ENCODE results near the gene VPS52.
"Not testable (repeated sequence)": the region's sequence is repeated elsewhere in the genome, so short reads cannot be mapped to it uniquely, and the experiment has no call there.

The VPS52 gene

DNA sequence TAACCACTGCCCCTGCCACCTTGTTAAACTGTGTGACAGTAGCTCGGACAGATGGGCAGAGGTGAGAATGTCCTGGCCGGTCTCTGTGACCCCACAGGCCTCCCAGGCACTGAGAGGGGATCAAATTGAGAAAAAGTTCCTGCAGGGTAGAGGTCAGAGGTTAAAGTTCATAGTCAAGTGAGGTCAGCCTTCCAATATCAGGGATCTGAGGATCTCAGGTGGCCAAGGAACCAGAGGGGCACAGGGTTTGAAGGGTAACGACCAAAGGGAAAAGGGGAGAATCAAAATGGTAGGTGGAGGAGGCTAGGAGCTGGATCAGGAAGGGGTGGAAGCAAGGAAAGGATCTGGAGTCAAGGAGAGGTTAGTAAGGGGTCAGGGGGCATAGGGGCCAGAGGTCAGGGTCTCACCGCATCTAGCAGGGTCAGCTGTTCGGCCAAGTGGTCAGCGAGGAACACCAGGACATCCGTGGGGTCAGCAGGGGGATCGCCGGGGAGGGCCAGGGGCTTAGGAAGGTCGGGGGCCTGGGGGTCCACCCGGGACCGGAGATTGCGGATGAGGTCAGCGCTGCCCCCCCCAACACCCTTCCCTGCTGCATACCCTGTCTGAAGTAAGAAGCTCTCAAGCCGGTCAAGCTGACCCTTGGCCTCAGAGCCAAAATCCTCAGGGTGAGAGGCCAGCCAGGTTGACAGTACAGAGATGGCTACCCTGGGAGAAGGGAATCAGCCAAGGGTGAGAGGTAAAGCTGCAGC, 24.1 kb upstream of the VPS52 start:
- Mint-ChIP-seq H3K27me3 (no peaks in the 10 kb centered on the region), H3K36me3 (ENCODE audit: low read depth) (peaks cover 39% of the 10 kb centered on the region), H3K4me3 (no peak overlapping the region), H3K9me3 (no peaks in the 10 kb centered on the region), H3K4me1 (ENCODE audit: low read depth) (peaks cover 40% of the 10 kb centered on the region), H3K27ac (no peak overlapping the region)

DNA sequence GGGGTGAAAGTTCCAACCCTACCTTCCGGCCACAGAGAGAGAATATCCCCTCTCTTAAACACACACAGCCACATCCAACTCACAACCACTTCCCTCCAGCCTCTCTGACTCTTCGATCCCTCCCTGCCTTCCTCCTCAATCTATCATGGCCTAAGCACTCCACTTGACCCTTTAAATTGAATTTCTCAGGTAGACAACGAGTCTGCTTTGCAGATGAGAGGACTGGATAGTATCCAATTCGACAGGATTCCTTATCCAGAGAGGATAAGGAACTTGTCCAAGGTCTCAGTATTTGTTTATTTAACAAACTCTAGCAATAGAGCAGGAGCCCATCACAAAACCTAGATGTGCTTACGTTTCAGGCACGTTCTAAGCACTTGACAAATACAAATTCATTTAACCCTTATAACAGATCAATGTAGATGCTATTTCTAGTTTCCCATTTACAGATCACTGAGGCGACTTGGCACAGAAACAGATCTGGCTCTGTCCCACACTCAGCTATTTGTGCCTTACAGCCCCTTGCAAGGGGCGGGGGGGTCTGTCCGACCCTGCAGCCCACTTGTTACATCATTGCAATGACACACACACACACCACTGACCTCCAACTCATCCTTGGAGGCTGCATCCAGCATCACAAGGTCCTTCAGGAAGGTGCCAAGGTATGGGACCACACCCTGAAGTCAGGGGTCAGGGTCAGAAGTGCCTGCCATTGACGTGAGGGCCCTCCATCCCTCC, 22.6 kb upstream of the VPS52 start:
- peak overlapping the region; percentile 21 for H3K27ac Mint-ChIP-seq
- peaks cover 37% of the 10 kb centered on the region for H3K36me3 Mint-ChIP-seq (ENCODE audit: low read depth)

DNA sequence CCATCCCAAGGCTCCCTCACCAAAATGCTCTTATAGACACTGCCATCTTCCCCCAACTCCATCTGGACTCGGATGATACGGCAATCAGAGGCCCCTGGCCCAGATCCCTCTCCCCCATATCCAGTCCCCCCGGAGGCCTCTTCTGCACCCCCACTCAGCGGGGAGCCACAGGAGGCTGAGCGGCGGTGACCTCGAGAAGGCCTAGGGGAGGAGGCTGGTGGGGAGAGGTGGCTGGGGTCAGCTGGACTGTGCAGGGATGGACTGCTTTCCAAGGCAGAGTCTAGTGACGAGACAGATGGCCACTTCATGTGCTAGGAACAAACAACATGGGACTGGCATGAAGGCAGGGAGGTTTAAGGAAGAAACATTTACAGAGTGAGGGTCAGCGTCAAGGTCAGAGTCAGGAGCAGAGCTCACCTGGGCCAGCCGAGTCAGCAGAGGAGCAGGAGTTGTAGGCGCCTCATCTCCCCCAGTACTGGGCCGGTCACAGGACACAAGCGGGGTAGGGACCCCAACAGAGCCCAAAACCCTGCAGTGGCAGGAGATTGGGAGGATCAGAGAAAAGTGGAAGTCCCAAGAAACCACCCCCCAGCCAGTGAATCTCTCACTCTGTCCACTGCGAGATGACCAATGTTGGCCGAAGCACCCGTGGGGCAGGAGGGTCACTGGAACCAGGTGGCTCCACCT, 21.5 kb upstream of the VPS52 start:
- Mint-ChIP-seq H3K4me3 (no peak overlapping the region), H3K4me1 (ENCODE audit: low read depth) (peaks cover 46% of the 10 kb centered on the region), H3K36me3 (ENCODE audit: low read depth) (peaks cover 43% of the 10 kb centered on the region), H3K9me3 (no peaks in the 10 kb centered on the region), H3K27ac (no peak overlapping the region), H3K27me3 (no peaks in the 10 kb centered on the region)

More for the DNA sequence above, 22.6 kb upstream of the VPS52 start:
- Mint-ChIP-seq H3K4me1 (ENCODE audit: low read depth) (peaks cover 38% of the 10 kb centered on the region), H3K9me3 (no peaks in the 10 kb centered on the region), H3K4me3 (no peak overlapping the region), H3K27me3 (no peaks in the 10 kb centered on the region)

DNA sequence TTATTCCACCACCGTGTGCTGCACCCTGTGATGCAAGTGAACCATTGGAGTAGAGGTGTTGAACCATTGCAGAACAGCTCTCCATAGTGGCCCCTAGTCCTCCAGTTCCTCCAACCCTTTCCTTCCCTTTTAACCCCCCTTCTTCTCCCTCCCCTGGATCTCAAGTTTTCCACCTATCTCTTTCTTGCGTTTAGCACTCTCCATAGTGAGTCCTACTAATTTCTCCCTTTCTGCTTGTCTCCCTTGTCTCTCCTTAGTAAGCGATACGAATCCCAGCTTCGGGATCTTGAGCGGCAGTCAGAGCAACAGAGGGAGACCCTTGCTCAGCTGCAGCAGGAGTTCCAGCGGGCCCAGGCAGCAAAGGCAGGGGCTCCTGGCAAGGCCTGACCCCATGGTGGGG, 18.8 kb upstream of the VPS52 start:
- no peaks in the 10 kb centered on the region for H3K9me3 Mint-ChIP-seq
- no peaks in the 10 kb centered on the region for H3K27me3 Mint-ChIP-seq
- H3K27ac Mint-ChIP-seq = peak overlapping the region; percentile 98
- peaks cover 59% of the 10 kb centered on the region for H3K36me3 Mint-ChIP-seq (ENCODE audit: low read depth)
- H3K4me1 Mint-ChIP-seq (ENCODE audit: low read depth) = peaks cover 50% of the 10 kb centered on the region
- H3K4me3 Mint-ChIP-seq = peak overlapping the region; percentile 99

DNA sequence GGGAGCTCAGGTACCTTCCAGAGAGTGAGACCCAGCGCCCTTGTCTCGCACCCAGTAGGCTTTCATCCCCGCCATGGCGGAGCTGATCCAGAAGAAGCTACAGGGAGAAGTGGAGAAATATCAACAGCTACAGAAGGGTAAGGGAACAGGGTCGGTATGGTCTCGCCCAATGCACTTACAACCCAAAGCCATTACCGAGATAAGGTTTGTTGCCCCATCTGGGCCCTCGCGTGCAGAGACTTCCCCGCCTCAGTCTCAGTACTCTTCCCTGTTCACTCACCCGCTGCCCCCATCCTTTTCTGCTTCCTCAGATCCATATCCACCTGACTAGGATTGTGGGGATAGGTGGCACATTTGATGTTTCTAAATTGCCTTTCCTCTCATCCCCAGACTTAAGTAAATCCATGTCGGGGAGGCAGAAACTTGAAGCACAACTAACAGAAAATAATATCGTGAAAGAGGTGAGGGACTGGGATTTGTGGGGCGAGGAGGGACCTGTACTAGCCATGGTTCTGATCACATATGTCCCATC, 18.2 kb upstream of the VPS52 start:
- no peaks in the 10 kb centered on the region for H3K27me3 Mint-ChIP-seq
- peaks cover 58% of the 10 kb centered on the region for H3K36me3 Mint-ChIP-seq (ENCODE audit: low read depth)
- no peaks in the 10 kb centered on the region for H3K9me3 Mint-ChIP-seq
- peaks cover 50% of the 10 kb centered on the region for H3K4me1 Mint-ChIP-seq (ENCODE audit: low read depth)
- peak overlapping the region; percentile 99 for H3K4me3 Mint-ChIP-seq
- H3K27ac Mint-ChIP-seq = peak overlapping the region; percentile 98

DNA sequence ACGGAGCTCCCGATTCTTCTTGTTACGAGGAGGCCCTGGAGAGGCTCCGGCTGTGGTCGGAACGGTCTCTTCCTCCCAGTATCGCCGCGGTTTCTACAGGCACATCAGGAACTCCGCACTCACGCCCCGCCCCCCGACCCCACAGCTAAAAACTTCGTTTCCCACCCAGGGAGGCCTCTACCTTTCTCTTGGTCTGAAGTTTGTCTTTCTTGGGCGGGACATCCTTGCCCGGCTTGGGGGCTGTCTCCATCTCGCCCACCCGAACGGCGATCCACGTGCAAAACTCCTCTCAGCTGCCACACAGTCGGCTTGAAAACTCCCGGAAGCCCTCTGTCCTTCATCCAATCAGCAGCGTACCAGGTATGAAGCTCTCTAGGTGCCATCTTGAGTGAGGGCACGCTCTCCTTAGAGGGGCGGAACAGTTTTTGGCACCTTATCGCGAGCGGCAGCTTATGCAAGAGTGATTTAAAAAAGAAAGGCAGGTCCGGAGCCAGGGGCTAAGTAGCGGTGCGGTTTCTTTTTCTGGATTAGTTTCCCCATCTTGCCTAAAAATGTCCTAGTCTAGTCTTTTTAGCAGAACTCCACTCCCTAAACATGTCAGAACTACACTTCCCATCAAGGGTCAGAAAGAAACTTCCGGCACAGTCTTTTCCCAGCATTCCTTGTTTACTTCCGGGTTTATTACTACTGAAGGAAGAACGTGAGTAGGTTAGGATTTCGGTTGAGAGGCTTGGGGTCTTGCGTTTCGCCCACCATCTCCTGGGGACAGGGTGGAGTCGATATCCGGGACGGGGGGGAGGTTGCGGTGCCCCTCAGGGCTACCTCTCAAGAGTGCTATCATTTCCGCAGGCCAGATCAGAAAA, 17.5 kb upstream of the VPS52 start, which contains the start of the genes PFDN6 and WDR46:
TSS of gene PFDN6 (plus strand) at position 681 of the 863 bp plus-strand sequence. CDS start 256 bp downstream, outside the sequence.
TSS of gene WDR46 (minus strand) at position 319 of the 863 bp plus-strand sequence. CDS start at position 250, 69 bp downstream.
- H3K9me3 Mint-ChIP-seq = no peaks in the 10 kb centered on the region
- peak within 1 kb of the TSS; percentile 98 for H3K27ac Mint-ChIP-seq
- peaks cover 50% of the 10 kb centered on the region for H3K4me1 Mint-ChIP-seq (ENCODE audit: low read depth)
- peaks cover 61% of the 10 kb centered on the region for H3K36me3 Mint-ChIP-seq (ENCODE audit: low read depth)
- H3K27me3 Mint-ChIP-seq = no peaks in the 10 kb centered on the region
- H3K4me3 Mint-ChIP-seq = peak within 1 kb of the TSS; percentile 99

DNA sequence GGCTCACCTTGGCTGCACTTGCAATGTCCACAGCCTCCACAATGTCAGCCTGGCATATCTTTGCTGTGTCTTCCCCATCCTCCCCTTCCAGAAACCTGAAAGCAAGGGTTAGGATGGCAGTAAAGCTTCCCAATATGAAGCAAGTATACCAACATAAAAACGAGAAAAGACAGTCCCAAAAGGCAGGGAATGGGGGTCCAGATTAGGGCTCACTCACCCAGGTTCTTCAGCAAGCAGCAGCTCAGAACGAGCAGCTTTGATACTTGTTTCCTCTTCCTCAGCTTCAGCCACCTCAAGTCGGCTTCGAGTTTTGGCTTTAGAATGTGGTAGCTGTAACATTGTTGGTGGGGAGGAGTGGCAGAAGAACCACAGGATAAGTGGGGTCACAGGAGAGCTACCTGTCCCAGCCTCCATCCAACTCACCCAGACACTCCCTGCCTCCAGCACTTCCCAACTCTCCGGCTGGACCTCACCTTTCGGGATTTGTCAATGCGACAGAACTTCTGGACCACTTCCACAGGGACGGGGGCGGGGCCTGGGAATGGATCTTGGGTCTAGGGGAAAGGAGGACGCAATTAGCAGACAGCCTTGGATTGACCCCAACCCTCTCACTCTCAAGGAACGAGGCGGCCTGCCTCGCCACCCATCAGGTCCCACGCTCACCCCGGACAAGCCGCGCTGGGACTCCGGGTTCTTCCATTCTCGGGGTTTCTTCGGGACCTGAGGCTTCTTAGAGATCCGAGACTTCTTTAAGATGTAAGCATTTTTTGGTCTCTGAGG, 16.7 kb upstream of the VPS52 start:
- Mint-ChIP-seq H3K4me3 (peak overlapping the region; percentile 99), H3K27me3 (no peaks in the 10 kb centered on the region), H3K9me3 (no peaks in the 10 kb centered on the region), H3K4me1 (ENCODE audit: low read depth) (peaks cover 50% of the 10 kb centered on the region), H3K36me3 (ENCODE audit: low read depth) (peaks cover 60% of the 10 kb centered on the region), H3K27ac (peak overlapping the region; percentile 98)

DNA sequence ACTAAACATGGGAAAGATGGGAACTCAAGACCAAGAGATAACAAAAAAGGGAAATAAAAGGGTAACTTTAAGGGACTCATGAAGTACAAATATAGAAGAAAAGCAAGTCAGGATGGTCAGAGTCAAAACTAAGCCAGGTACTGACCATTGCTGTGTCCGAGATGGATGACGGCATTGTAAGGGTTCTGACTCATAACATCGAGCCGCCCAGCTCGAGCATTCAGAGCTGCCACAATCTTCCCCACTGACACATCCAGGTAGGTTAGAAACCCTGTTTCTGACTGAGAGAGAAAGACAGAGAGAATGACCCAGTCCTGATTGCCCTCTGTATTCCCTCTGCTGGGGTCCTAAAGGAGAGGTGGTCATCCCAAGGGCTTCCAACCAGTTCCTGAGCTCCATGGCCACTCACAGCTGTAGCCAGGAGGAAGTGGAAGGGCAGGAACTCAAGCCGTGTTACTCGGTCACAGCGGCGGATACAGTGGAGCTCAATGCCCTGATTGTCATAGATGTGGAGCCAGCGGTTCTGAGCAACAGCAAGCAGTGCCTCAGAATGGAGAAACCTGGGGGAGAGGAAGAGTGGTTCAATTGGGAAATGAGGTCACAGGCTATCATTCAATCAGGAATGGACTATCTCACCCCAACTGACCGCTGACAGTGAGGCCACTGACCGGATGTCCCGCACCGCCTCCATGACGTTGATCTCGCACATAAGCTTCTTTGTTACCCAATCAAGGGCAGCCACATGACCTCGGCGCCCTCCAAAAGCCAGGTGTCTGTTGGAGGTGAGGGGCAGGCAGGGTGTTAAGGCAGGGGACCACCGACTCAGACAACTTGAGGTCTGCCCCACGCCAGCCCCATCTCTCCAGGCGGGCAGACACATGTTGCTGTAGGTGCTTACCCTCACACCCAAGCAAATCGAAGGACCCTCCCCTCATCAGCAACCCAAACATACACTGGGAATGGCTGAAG, 15.6 kb upstream of the VPS52 start:
- H3K27me3 Mint-ChIP-seq = no peaks in the 10 kb centered on the region
- H3K27ac Mint-ChIP-seq = peak overlapping the region; percentile 98
- H3K36me3 Mint-ChIP-seq (ENCODE audit: low read depth) = peaks cover 59% of the 10 kb centered on the region
- peaks cover 50% of the 10 kb centered on the region for H3K4me1 Mint-ChIP-seq (ENCODE audit: low read depth)
- H3K4me3 Mint-ChIP-seq = peak overlapping the region; percentile 99
- no peaks in the 10 kb centered on the region for H3K9me3 Mint-ChIP-seq

DNA sequence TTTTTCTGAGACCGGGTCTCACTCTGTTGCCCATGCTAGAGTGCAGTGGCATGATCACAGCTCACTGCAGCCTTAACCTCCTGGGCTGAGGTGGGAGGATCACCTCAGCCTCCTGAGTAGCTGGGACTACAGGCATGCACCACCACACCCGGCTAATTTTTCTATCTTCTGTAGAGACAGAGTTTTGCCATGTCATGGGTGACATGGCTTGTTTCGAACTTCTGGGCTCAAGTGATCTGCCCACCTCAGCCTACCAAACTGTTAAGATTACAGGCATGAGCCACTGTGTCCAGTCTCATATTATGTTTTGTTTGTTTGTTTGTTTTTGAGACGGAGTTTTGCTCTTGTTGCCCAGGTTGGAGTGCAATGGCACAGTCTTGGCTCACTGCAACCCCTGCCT, 13.5 kb upstream of the VPS52 start:
- H3K27me3 Mint-ChIP-seq, H3K4me3 Mint-ChIP-seq: not testable (repeated sequence)

DNA sequence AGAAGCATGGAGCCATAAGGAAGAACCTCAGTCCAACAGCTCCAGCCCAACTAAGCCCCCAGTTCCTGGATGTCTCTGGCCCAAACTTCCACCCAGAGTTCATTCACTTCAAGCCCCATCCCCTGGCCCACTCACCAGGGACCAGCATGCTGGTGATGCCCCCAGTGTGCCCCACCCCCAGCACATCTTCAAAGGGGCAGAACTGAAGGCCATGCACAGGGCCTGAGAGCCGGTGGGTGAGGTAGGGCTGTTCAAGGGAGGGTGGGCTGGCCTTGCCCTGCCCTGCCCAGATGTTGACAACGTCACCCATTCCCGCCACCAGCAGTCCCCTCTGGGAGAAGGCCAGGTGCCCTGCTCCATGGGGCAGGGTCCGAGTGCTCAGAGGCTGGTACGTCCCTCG, 8.9 kb upstream of the VPS52 start:
- peaks cover 28% of the 10 kb centered on the region for H3K4me1 Mint-ChIP-seq (ENCODE audit: low read depth)
- peaks cover 44% of the 10 kb centered on the region for H3K36me3 Mint-ChIP-seq (ENCODE audit: low read depth)
- H3K27ac Mint-ChIP-seq = peak overlapping the region; percentile 58

More for the DNA sequence above, 13.5 kb upstream of the VPS52 start:
- not testable (repeated sequence) for H3K9me3 Mint-ChIP-seq, H3K27ac Mint-ChIP-seq
- Mint-ChIP-seq H3K4me1 (ENCODE audit: low read depth) (peaks cover 37% of the 10 kb centered on the region), H3K36me3 (ENCODE audit: low read depth) (peaks cover 57% of the 10 kb centered on the region)

DNA sequence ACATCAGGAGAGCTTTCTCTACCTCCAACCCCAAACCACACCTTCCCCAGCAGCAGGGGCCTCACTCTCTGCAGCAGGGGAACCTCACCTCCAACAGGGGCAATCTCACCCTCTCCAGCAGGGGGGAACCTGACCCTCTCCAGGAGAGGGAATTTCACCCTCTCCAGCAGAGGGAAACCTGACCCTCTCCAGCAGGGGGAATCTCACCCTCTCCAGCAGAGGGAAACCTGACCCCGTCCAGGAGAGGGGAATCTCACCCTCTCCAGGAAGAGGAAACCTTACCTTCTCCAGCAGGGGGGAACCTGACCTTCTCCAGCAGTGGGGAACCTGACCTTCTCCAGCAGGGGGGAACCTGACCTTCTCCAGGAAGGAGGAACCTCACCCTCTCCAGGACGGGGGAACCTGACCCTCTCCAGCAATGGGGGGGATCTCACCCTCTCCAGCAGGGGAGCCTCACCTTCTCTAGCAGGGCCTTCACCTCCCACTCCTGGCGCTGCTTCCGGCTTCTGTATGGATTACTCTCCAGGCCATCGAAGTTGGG, 8.4 kb upstream of the VPS52 start:
- Mint-ChIP-seq H3K27me3 (no peaks in the 10 kb centered on the region), H3K9me3 (no peaks in the 10 kb centered on the region), H3K27ac (peak overlapping the region; percentile 58), H3K4me3 (no peak overlapping the region), H3K36me3 (ENCODE audit: low read depth) (peaks cover 49% of the 10 kb centered on the region), H3K4me1 (ENCODE audit: low read depth) (peaks cover 33% of the 10 kb centered on the region)

More for the DNA sequence above, 8.9 kb upstream of the VPS52 start:
- Mint-ChIP-seq H3K27me3 (no peaks in the 10 kb centered on the region), H3K9me3 (no peaks in the 10 kb centered on the region), H3K4me3 (no peak overlapping the region)

DNA sequence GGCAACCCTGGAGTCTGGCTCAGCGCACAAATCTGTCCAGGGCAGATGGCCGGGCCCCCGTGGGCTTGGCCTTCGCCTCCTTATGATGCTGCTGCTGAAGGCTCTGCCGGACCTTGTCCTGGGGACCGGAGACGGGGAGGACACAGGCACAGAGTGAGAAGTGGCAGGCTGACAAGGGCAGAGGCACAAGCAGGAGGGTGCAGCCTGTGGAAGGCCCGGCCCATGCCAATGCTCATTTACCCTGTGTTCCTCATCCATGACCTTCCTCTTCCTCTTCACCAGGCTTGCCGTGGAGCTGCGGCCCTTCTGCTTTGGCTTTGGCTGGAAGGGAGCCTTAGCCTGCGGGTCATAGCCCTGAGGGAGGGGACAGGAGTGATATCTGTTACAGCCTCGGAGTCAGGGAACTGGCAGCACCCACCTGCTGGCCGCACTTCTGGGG, 7.6 kb upstream of the VPS52 start:
- Mint-ChIP-seq H3K4me3 (no peak overlapping the region), H3K4me1 (ENCODE audit: low read depth) (peaks cover 41% of the 10 kb centered on the region), H3K36me3 (ENCODE audit: low read depth) (peaks cover 55% of the 10 kb centered on the region), H3K27me3 (no peaks in the 10 kb centered on the region), H3K27ac (peak overlapping the region; percentile 45), H3K9me3 (no peaks in the 10 kb centered on the region)

All from stimulated activated naive CD8-positive, alpha-beta T cell treated with anti-CD3 and anti-CD28 coated beads, Interleukin-15, Interleukin-2, amounts not matched to agents 100 ng/mL and 50 ng/mL, for 24 hours (primary cell).